Neural cell (in vitro differentiated cells): ENCODE measurements around the gene PRKCE. TPM values are rescaled to one million over a fixed set of nuclear protein-coding genes. Genes with fewer than 3 reads are reported as not detected.

Experiments used
- H2AFZ ChIP-seq: fragments of 200-600, 300-800 bp; sonication (generic), shearing (Covaris generic); 2 replicates; pipeline ENCODE4 v1.6.0; 2014; ENCODE audit warnings: low read depth, mild to moderate bottlenecking, antibody characterized with exemption, low read length, moderate library complexity
- H3F3A ChIP-seq: fragments of 200-600 bp; shearing (Covaris generic); 2 replicates; pipeline ENCODE4 v1.6.1; 2016; ENCODE audit warnings: mild to moderate bottlenecking, moderate library complexity, mixed read lengths, antibody characterized with exemption, low read length; ENCODE audit not compliant: insufficient read depth, poor library complexity, severe bottlenecking
- H3K27ac ChIP-seq: fragments of 200-600, 300-800 bp; sonication (generic), shearing (Covaris generic); 2 replicates; pipeline ENCODE4 v1.5.1; 2014; ENCODE audit warnings: mild to moderate bottlenecking, low read length, moderate library complexity
- H3K27me3 ChIP-seq: fragments of 300-800, 200-600 bp; sonication (generic), shearing (Covaris generic); 2 replicates; pipeline ENCODE4 v1.6.0; 2014; ENCODE audit warnings: mild to moderate bottlenecking, low read depth, low read length, moderate library complexity; ENCODE audit not compliant: insufficient read depth
- H3K36me3 ChIP-seq: fragments of 300-800, 200-600 bp; sonication (generic), shearing (Covaris generic); 2 replicates; pipeline ENCODE4 v1.5.1; 2014; ENCODE audit warnings: mild to moderate bottlenecking, antibody characterized with exemption, low read length, moderate library complexity; ENCODE audit not compliant: insufficient read depth
- H3K4me2 ChIP-seq: fragments of 300-800, 200-600 bp; sonication (generic), shearing (Covaris generic); 2 replicates; pipeline ENCODE4 v1.6.0; 2014; ENCODE audit warnings: mild to moderate bottlenecking, low read length
- H3K4me3 ChIP-seq: fragments of 300-800, 200-600 bp; sonication (generic), shearing (Covaris generic); 2 replicates; pipeline ENCODE4 v1.5.1; 2014; ENCODE audit warnings: mild to moderate bottlenecking, low read length, moderate library complexity
- H3K79me2 ChIP-seq: fragments of 200-600 bp; shearing (Covaris generic); replicated peaks from 2 replicates; pipeline ENCODE4 v1.6.0; 2014; ENCODE audit warnings: mild to moderate bottlenecking, low read length, moderate library complexity; ENCODE audit not compliant: insufficient read depth
- H3K9ac ChIP-seq: fragments of 300-800, 200-600 bp; sonication (generic), shearing (Covaris generic); 2 replicates; pipeline ENCODE4 v1.6.1; 2016; ENCODE audit warnings: mild to moderate bottlenecking, low read length, mixed read lengths
- H3K9me2 ChIP-seq: fragments of 200-600 bp; shearing (Covaris generic); 2 replicates; pipeline ENCODE4 v1.6.1; 2016; ENCODE audit warnings: mild to moderate bottlenecking, low read length, mixed read lengths; ENCODE audit not compliant: insufficient read depth
- H3K9me3 ChIP-seq: fragments of 200-600, 300-800 bp; sonication (generic), shearing (Covaris generic); 2 replicates; pipeline ENCODE4 v1.6.1; 2016; ENCODE audit warnings: mild to moderate bottlenecking, mixed run types, low read length, moderate library complexity, mixed read lengths
- H4K20me1 ChIP-seq: fragments of 200-600 bp; shearing (Covaris generic); 2 replicates; pipeline ENCODE4 v1.6.1; 2016; ENCODE audit warnings: mild to moderate bottlenecking, mixed run types; ENCODE audit not compliant: insufficient read depth
- CTCF ChIP-seq: fragments of 450-650 bp; IDR thresholded peaks from 2 replicates; pipeline ENCODE4 v1.5.1; 2014; ENCODE audit warnings: antibody characterized with exemption, mild to moderate bottlenecking, moderate library complexity; ENCODE audit not compliant: poor library complexity, severe bottlenecking
- EP300 ChIP-seq: fragments of 450-650 bp; conservative IDR thresholded peaks from 2 replicates; pipeline ENCODE4 v1.6.1; 2014; ENCODE audit warnings: antibody characterized with exemption, mild to moderate bottlenecking, moderate library complexity; ENCODE audit not compliant: poor library complexity, severe bottlenecking
- EZH2 ChIP-seq: fragments of 200-600, 300-800 bp; shearing (Covaris generic), sonication (generic); IDR thresholded peaks from 2 replicates; pipeline ENCODE4 v1.6.1; 2014; ENCODE audit warnings: antibody characterized with exemption, low read length, borderline replicate concordance, mild to moderate bottlenecking; ENCODE audit not compliant: insufficient read depth, poor library complexity, severe bottlenecking
- MXI1 ChIP-seq: fragments of 450-650 bp; conservative IDR thresholded peaks from 2 replicates; pipeline ENCODE4 v1.6.1; 2014; ENCODE audit warnings: antibody characterized with exemption, mild to moderate bottlenecking; ENCODE audit not compliant: poor library complexity, severe bottlenecking
- POLR2AphosphoS5 ChIP-seq: IDR thresholded peaks from 2 replicates; pipeline ENCODE4 v1.6.1; 2012
- RAD21 ChIP-seq: fragments of 450-650 bp; conservative IDR thresholded peaks from 2 replicates; pipeline ENCODE4 v1.6.1; 2014; ENCODE audit warnings: antibody characterized with exemption, mild to moderate bottlenecking, moderate library complexity
- REST ChIP-seq: IDR thresholded peaks from 2 replicates; pipeline ENCODE4 v1.6.1; 2012; ENCODE audit warnings: borderline replicate concordance
- SMC3 ChIP-seq: fragments of 450-650 bp; conservative IDR thresholded peaks from 2 replicates; pipeline ENCODE4 v1.6.1; 2014; ENCODE audit warnings: antibody characterized with exemption, mild to moderate bottlenecking, moderate library complexity; ENCODE audit not compliant: poor library complexity
- TAF1 ChIP-seq: IDR thresholded peaks from 2 replicates; pipeline ENCODE4 v1.6.1; 2012; ENCODE audit warnings: low read depth
- polyA plus RNA-seq: library from polyadenylated mRNA; depleted of rRNA; stranded (reverse); fragments of >200 nt; gene quantifications from 2 replicates; pipeline ENCODE4 v1.2.3, GENCODE V29; 2014

PRKCE gene
- polyA plus RNA-seq, 1 donor from 2014 or later, result 5.4 TPM

DNA sequence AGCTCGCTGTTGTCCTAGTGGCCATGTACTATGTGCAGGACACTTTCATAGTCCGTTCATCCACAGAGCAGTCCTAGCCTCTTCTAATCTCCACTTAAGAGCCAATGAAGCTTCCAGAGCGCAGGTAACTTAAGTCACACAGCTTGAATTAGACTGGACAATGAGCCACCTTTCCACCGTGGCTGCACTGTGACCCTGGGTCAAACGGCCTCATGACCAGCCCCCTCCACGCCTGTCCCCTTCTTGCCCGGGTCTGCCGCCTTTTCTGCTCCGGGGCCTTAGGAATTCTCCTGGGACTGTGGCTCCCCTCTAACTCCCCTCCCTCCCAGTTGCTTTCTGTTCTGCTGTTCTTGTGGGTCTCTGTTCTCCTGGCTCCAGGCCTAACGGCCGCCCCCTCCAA is 8.4 kb upstream of the PRKCE start:
- no peaks in the 10 kb centered on the region for H4K20me1 ChIP-seq
- no peaks in the 10 kb centered on the region for H3K79me2 ChIP-seq
- no peaks in the 10 kb centered on the region for H3K9me2 ChIP-seq
- H3F3A ChIP-seq, result no peaks in the 10 kb centered on the region
- H3K9me3 ChIP-seq, result no peaks in the 10 kb centered on the region
- no peak for TF ChIP-seq SMC3
- TF ChIP-seq TAF1, result no peak
- TF ChIP-seq RAD21, result no peak
- TF ChIP-seq POLR2AphosphoS5, result no peak
- no peak for TF ChIP-seq CTCF
- TF ChIP-seq EZH2, result no peak
- no peak for TF ChIP-seq MXI1
- H3K4me3 ChIP-seq, result peak overlapping the region; percentile 55
- no peak overlapping the region for H3K4me2 ChIP-seq
- H2AFZ ChIP-seq, result no peak overlapping the region
- H3K27ac ChIP-seq, result no peak overlapping the region
- H3K9ac ChIP-seq, result no peak overlapping the region
- H3K36me3 ChIP-seq, result no peaks in the 10 kb centered on the region
- H3K27me3 ChIP-seq, result peaks cover 12% of the 10 kb centered on the region

- H3K9me3 ChIP-seq, result no peaks in the 10 kb centered on the region
- no peak overlapping the region for H2AFZ ChIP-seq
- no peaks in the 10 kb centered on the region for H3F3A ChIP-seq
- H3K27me3 ChIP-seq, result peaks cover 15% of the 10 kb centered on the region
- H3K79me2 ChIP-seq, result no peaks in the 10 kb centered on the region
- H4K20me1 ChIP-seq, result no peaks in the 10 kb centered on the region
- peak overlapping the region; percentile 55 for H3K4me3 ChIP-seq
- H3K9ac ChIP-seq, result no peak overlapping the region
- no peaks in the 10 kb centered on the region for H3K36me3 ChIP-seq
- no peak overlapping the region for H3K4me2 ChIP-seq
- H3K9me2 ChIP-seq, result no peaks in the 10 kb centered on the region
- TF ChIP-seq RAD21 (peak; percentile 99), REST (no peak), SMC3 (peak; percentile 99), EZH2 (no peak), POLR2AphosphoS5 (no peak), CTCF (peak; percentile 98), EP300 (peak; percentile 8), MXI1 (no peak), TAF1 (no peak)
- no peak overlapping the region for H3K27ac ChIP-seq
Measured at GRCh38 chr2:45643543-45644542, 7.6 kb upstream of the PRKCE start.
